ENCODE data around the gene LUZP2.

The LUZP2 gene

GRCh38 chr11:24489477-24489876, 7.4 kb upstream of the LUZP2 start:
- DNase-seq (ENCODE audit: low spot score), result no peak
- no peak overlapping the region for H3K4me3 ChIP-seq
- TF ChIP-seq, protein P1, sequence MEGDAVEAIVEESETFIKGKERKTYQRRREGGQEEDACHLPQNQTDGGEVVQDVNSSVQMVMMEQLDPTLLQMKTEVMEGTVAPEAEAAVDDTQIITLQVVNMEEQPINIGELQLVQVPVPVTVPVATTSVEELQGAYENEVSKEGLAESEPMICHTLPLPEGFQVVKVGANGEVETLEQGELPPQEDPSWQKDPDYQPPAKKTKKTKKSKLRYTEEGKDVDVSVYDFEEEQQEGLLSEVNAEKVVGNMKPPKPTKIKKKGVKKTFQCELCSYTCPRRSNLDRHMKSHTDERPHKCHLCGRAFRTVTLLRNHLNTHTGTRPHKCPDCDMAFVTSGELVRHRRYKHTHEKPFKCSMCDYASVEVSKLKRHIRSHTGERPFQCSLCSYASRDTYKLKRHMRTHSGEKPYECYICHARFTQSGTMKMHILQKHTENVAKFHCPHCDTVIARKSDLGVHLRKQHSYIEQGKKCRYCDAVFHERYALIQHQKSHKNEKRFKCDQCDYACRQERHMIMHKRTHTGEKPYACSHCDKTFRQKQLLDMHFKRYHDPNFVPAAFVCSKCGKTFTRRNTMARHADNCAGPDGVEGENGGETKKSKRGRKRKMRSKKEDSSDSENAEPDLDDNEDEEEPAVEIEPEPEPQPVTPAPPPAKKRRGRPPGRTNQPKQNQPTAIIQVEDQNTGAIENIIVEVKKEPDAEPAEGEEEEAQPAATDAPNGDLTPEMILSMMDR (IDR thresholded peaks at IDR 0.05), result no peak
- H3K27ac ChIP-seq, result no peak overlapping the region

DNA sequence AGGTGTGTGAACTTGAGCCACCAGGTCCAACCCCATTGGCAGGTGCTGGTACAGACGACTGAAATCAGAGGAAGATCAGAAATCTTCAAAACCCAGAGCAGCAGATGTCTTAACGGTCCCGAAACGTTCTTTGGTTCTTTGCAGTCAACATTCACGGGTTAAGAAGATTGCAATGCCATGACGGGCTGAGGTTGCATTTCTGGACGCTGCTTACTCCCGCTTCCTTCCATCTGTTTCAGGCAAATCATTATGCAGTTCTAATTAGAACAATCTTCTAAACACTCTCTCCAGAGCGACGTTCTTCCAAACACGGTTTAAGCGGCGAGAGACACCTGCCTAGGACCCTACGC, 492 bp upstream of the LUZP2 start:
- no peak overlapping the region for H3K27ac ChIP-seq
- no peak for DNase-seq (ENCODE audit: low spot score)
- H3K4me3 ChIP-seq, result peak overlapping the region; percentile 64
- TF ChIP-seq, protein P1 (IDR thresholded peaks at IDR 0.05), result no peak

DNA sequence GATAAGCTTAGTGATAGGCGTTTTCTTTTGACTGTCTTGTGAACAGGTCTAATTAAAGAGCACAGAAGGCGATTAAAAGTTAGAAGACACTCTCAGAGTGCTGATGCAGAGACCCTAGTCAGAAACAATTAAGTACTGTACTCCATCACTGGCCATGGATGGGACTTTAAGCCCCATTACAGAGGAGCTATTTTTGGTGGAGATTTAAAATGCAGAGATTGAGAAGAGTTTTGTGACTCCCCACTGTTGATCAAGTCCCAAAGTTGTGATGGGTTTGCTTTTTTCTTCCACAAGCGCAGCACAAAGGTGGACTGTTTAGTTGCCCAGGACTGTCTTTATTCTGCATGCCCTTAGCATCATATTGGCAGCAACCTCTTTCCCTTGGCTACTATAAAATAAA, 978 bp downstream of the LUZP2 start:
- DNase-seq (ENCODE audit: low spot score), result no peak
- TF ChIP-seq, protein P1 (IDR thresholded peaks at IDR 0.05), result no peak
- no peak overlapping the region for H3K27ac ChIP-seq
- H3K4me3 ChIP-seq, result no peak overlapping the region

GRCh38 chr11:24502425-24502824, 5.6 kb downstream of the LUZP2 start:
- no peak for DNase-seq (ENCODE audit: low spot score)
- Histone ChIP-seq H3K27ac (no peak overlapping the region), H3K4me3 (no peak overlapping the region)
- TF ChIP-seq, protein P1 (IDR thresholded peaks at IDR 0.05), result no peak

- Histone ChIP-seq H3K4me3 (no peak overlapping the region), H3K27ac (no peak overlapping the region)
- TF ChIP-seq, protein P1 (IDR thresholded peaks at IDR 0.05), result no peak
- DNase-seq (ENCODE audit: low spot score), result no peak
Observed at GRCh38 chr11:24509114-24509513, 12.3 kb downstream of the LUZP2 start.

DNA sequence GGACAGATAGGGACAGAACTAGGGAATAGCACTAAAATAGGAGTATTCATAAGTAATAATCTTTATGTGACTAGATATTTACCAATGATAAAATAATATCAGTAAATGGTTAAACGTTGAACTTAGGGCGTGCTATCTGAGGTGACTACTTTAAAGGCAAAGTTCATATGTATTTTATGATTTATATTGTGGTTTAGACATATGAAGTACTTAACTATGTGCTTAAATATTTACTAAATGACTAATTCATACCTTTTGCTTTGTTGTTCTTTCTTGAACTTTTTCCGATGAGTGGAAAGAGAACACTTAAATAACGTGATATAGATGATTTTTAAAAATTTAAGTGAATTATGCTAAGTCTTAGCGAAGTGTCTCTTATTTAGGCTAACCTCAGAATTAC, 14.7 kb downstream of the LUZP2 start:
- Histone ChIP-seq H3K4me3 (no peak overlapping the region), H3K27ac (no peak overlapping the region)
- DNase-seq (ENCODE audit: low spot score), result no peak
- TF ChIP-seq, protein P1 (IDR thresholded peaks at IDR 0.05), result no peak

DNA sequence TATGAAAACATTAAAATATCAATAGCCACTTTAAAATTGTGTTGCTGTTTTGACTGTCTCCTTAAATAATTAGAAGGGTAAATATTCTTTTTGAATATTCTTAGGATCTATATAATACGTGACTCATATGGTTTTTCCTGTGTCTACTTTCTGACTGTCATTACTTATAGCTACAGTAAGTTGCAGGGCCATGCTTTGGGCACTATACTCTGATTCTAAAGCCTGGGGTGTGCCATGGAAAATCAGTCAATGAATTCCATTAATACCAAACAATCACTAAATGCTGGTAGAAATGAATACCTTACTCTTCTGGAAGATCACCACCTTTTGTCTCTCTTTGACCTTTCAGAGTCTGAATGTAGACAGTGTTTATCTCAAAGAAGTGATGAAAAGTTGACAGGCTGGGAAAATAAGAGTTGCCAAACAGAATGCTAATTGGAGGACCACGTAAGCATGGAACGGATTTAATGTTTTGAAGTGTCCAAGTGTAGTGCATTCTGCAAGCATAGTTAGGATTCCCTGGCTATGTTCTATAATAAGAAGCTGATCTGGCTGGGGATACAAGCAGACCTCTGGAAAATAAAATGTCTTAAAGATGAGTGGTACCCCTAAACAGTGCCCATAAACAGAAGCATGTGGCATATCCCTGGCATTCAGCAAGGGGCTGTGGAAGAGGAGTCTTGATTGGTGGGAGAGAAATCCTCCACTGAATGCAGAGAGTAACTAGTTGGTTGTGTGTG, 16.8 kb downstream of the LUZP2 start:
- no peak for DNase-seq (ENCODE audit: low spot score)
- TF ChIP-seq, protein P1 (IDR thresholded peaks at IDR 0.05), result no peak
- H3K27ac ChIP-seq, result no peak overlapping the region
- no peak overlapping the region for H3K4me3 ChIP-seq

Data from coronary artery (tissue), 2 donors.